ENCODE results near the gene CNTNAP3. TPM values are rescaled to one million over a fixed set of nuclear protein-coding genes. Genes with fewer than 3 reads are reported as not detected.

The CNTNAP3 gene
- total and polyA plus RNA-seq, 2 of the 8 experiments (the other 6 are each of a cell fraction or from before 2014, with no cell fraction given), result 2.8 to 9.0 TPM

Small RNA genes within 50 kb of the gene (small RNA-seq; reads per million reads assigned to genes)
- gene RN7SL640P (ENCODE audit: insufficient read depth), result not detected

Other genes starting within 250 kb of the CNTNAP3 start
- gene SPATA31A1, start 67.5 kb upstream of the CNTNAP3 start, total RNA-seq (2021; fragmentation: NEBNext Ultra II Directional; extraction: Animal tissue kit (Norgen Biotek cat#: 25700)), result 0.07 and 0.11 TPM in 2 replicates
- gene SPATA31A1, start 67.5 kb upstream of the CNTNAP3 start, polyA plus RNA-seq (2011; rRNA removed), result 0.11 and 0.25 TPM in 2 replicates

All from H1 (cell line).